HG02642 (cell line): ENCODE results near the gene TUNAR.
"Not testable (repeated sequence)": the region's sequence is repeated elsewhere in the genome, so short reads cannot be mapped to it uniquely, and the experiment has no call there.

Source experiments
- ATAC-seq: cut with Tn5 transposase; IDR thresholded peaks from one replicate; pipeline ENCODE4 v1.9.1; 2021; ENCODE audit warnings: mild to moderate bottlenecking; ENCODE audit not compliant: unreplicated experiment, poor library complexity

Gene TUNAR

GRCh38 chr14:95959317-95959716 lies 82.7 kb downstream of the TUNAR start:
- no peak for ATAC-seq

- no peak for ATAC-seq
Observed at GRCh38 chr14:95961481-95961880, 84.8 kb downstream of the TUNAR start.

GRCh38 chr14:95964901-95965300 lies 88.3 kb downstream of the TUNAR start:
- no peak for ATAC-seq

- not testable (repeated sequence) for ATAC-seq
Observed at GRCh38 chr14:95968048-95968447, 91.4 kb downstream of the TUNAR start.
